H1 (cell line): ENCODE results near the gene PCBP4. TPM values are rescaled to one million over a fixed set of nuclear protein-coding genes. Genes with fewer than 3 reads are reported as not detected.

ENCODE experiments used
- HDAC6 ChIP-seq: IDR thresholded peaks from one replicate; pipeline ENCODE4 v1.7.1; 2012; ENCODE audit warnings: low read depth, mild to moderate bottlenecking, inconsistent platforms, low read length, moderate library complexity
- polyA plus RNA-seq, 7 experiments: library from polyadenylated mRNA; depleted of rRNA in 3 of 7; stranded (reverse) in 5 of 7; unstranded in 2 of 7; fragments of >200 nt in 5 of 7; fragments of 200-250 nt in 2 of 7; gene quantifications; 1 replicate in 5 of 7; 2 replicates in 1 of 7; 4 replicates in 1 of 7; pipeline versions ENCODE4 v1.2.1 to v1.2.3, GENCODE V29; 2011 to 2013; ENCODE audit warnings: missing spikeins in 2 of 7, mixed read lengths in 2 of 7
- total RNA-seq: library from RNA; stranded (reverse); fragmentation: NEBNext Ultra II Directional; extraction: Animal tissue kit (Norgen Biotek cat#: 25700); gene quantifications from 2 replicates; pipeline ENCODE4 v1.2.1, GENCODE V29; 2021

PCBP4 gene
- total and polyA plus RNA-seq, 2 of the 8 experiments (the other 6 are each of a cell fraction or from before 2014, with no cell fraction given): 16.4 to 34.1 TPM

- no peak for TF ChIP-seq HDAC6
Observed at GRCh38 chr3:51988286-51989146, 21.3 kb upstream of the PCBP4 start (continued).
